GM10266 (cell line): Measurements from ENCODE around the gene LZTR1.

Experiments
- DNase-seq: peaks from one replicate; pipeline ENCODE4 v3.0.0; 2012; ENCODE audit errors: extremely low spot score
- CTCF ChIP-seq: IDR thresholded peaks from 2 replicates; pipeline ENCODE4 v1.5.1; 2012; ENCODE audit warnings: mild to moderate bottlenecking, low read depth; ENCODE audit not compliant: control insufficient read depth, insufficient read depth; ENCODE audit errors: missing control alignments

LZTR1 gene

GRCh38 chr22:20960609-20961008 lies 21.5 kb upstream of the LZTR1 start:
- no peak for DNase-seq
- TF ChIP-seq CTCF: no peak

DNA sequence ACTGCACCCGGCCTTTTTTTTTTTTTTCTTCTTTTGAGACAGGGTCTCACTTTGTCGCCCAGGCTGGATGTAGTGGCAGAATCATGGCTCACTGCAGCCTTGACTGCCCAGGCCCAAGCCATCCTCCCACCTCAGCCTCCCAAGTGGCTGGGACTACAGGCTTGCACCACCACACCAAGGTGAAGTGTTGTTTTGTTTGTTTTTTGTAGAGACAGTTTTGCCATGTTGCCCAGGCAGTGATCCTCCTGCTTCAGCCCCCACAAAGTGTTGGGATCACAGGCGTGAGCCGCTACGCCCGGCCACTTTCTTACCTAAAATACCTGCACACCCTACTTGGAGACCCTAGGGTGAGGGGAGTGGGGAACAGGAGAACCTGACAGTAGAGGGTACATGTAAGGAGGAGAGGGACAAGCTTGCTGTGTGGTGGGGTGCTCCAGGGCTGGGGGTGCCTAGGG lies 19.6 kb upstream of the LZTR1 start:
- no peak for DNase-seq
- TF ChIP-seq CTCF: no peak

DNA sequence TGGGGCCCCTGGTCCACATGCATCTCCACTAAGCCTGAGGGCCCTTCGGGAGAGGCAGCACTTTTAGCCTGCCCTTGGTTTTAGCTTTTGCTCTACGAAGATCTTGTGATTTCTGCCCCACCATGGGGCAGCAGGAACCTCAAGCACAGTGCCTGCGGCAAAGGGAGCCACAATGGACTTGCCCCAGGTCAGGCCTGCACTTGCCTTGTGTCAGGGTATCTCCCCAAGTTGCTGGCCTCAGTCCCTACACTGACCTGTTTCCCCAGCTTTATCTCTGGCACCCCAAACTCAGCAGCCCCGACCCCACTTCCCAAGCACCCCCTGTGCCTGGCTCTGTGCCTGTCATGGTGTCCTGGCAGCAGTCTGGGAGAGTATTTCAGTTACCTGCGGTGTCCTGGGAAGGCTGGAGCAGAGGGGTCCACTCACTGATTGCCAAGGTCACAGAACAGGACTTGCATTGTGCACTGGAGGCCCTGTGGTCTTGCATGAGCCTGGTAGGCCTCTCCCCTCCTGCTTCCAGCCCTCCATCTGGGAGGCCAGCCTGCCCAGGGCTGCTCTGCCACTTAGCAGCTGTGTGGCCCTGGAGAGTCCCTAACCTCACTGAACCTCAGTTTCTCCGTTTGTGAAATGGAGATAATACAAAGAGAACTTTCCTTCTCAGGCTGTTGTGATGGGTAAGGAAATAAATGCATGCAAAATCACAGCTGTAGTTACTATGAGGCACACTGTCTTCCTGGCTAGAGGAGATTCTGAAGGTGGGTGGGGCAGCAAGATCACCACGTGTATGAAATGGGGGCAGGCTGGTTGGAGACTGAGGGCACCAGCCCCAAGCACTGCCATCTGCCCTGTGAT lies 18.7 kb upstream of the LZTR1 start:
- no peak for DNase-seq

DNA sequence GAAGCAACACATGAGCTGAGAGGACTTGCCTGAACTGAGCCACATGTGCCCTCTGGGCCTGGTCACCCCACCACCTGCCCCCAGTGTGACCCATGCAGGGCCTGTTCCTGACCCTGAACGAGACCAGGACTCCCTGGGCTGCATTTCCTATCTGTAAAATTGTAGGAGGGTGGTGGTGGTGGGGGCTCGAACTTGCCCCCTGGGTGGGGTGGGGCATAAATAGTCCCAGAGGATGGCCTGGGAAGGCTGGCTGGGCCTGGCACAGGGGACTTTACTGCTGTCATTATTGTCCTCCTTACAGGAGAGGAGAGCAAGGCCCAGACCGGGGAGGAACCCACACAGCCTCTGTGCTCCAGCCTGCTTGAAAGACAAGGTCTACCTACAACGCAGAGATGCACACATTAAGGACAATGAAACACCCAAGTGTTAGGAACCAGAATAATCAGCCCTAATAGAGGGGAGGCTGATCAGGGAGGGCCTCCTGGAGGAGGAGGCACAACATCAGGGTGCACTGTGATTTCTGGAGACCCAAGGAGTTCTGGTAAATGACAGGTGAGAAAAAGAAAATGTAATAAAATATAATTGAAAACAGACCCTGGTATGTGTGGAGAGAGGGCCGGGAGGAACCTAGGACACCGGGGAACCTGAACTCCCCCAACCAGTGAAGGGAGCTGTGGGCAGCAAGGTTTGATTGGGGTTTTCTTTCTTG lies 17.9 kb upstream of the LZTR1 start:
- DNase-seq: no peak
- TF ChIP-seq CTCF: no peak

More for the DNA sequence above, 18.7 kb upstream of the LZTR1 start:
- no peak for TF ChIP-seq CTCF

GRCh38 chr22:20964799-20965103 lies 17.3 kb upstream of the LZTR1 start:
- DNase-seq: no peak
- TF ChIP-seq CTCF: no peak

GRCh38 chr22:20965104-20965887 lies 16.8 kb upstream of the LZTR1 start:
- DNase-seq: no peak
- no peak for TF ChIP-seq CTCF
